DND-41 (cell line): ENCODE data around the gene HEXIM1.

Source experiments
- ATAC-seq: fragments of 200-7000 bp; cut with Tn5 transposase; 3 replicates; pipeline ENCODE4 v1.9.1; 2021; ENCODE audit warnings: low read depth; ENCODE audit not compliant: insufficient read depth
- DNase-seq: peaks from one replicate; pipeline ENCODE4 v3.0.0-alpha.2; 2020
- H2AFZ ChIP-seq: 2 replicates; pipeline ENCODE4 v1.6.0; 2012; ENCODE audit warnings: low read depth, low read length
- H3K27ac ChIP-seq: 2 replicates; pipeline ENCODE4 v1.5.1; 2012; ENCODE audit warnings: low read length, inconsistent platforms
- H3K27me3 ChIP-seq: fragments of 200-600 bp; sonication (generic); 2 replicates; pipeline ENCODE4 v1.6.0; 2012; ENCODE audit warnings: low read length, mild to moderate bottlenecking, inconsistent platforms; ENCODE audit not compliant: insufficient read depth, poor library complexity
- H3K36me3 ChIP-seq: 2 replicates; pipeline ENCODE4 v1.5.1; 2012; ENCODE audit warnings: low read length, inconsistent platforms; ENCODE audit not compliant: insufficient read depth
- H3K4me1 ChIP-seq: 2 replicates; pipeline ENCODE4 v1.5.1; 2012; ENCODE audit warnings: mild to moderate bottlenecking, low read length; ENCODE audit not compliant: insufficient read depth
- H3K4me2 ChIP-seq: 2 replicates; pipeline ENCODE4 v1.6.0; 2012; ENCODE audit warnings: mild to moderate bottlenecking, moderate library complexity, low read length, inconsistent platforms; ENCODE audit not compliant: insufficient read depth
- H3K4me3 ChIP-seq, 2 experiments: fragments of 200-600 bp in 1 of 2; shearing (Covaris generic) in 1 of 2; 2 replicates each; pipeline ENCODE4 v1.5.1; 2012 to 2016; ENCODE audit warnings: inconsistent platforms in 2 of 2, low read length in 2 of 2, mild to moderate bottlenecking in 2 of 2, low read depth in 1 of 2, moderate library complexity in 1 of 2
- H3K79me2 ChIP-seq: 2 replicates; pipeline ENCODE4 v1.6.0; 2012; ENCODE audit warnings: low read length, inconsistent platforms; ENCODE audit not compliant: insufficient read depth
- H3K9ac ChIP-seq: 2 replicates; pipeline ENCODE4 v1.6.0; 2012; ENCODE audit warnings: low read depth, mild to moderate bottlenecking, inconsistent platforms, low read length, moderate library complexity
- H3K9me3 ChIP-seq: 2 replicates; pipeline ENCODE4 v1.5.1; 2012; ENCODE audit warnings: low read length, moderate library complexity, mild to moderate bottlenecking, inconsistent platforms; ENCODE audit not compliant: insufficient read depth, severe bottlenecking
- H4K20me1 ChIP-seq: 2 replicates; pipeline ENCODE4 v1.6.0; 2012; ENCODE audit warnings: low read length; ENCODE audit not compliant: insufficient read depth
- CTCF ChIP-seq: IDR thresholded peaks from 2 replicates; pipeline ENCODE4 v1.5.1; 2012; ENCODE audit warnings: borderline replicate concordance, low read length, moderate library complexity, mild to moderate bottlenecking; ENCODE audit not compliant: poor library complexity, severe bottlenecking; ENCODE audit errors: extremely low read depth
- EZH2 ChIP-seq: IDR thresholded peaks from 3 replicates; pipeline ENCODE4 v1.6.1; 2012; ENCODE audit warnings: borderline replicate concordance, low read depth, mild to moderate bottlenecking, moderate library complexity, low read length, inconsistent platforms; ENCODE audit not compliant: severe bottlenecking

The HEXIM1 gene

DNA sequence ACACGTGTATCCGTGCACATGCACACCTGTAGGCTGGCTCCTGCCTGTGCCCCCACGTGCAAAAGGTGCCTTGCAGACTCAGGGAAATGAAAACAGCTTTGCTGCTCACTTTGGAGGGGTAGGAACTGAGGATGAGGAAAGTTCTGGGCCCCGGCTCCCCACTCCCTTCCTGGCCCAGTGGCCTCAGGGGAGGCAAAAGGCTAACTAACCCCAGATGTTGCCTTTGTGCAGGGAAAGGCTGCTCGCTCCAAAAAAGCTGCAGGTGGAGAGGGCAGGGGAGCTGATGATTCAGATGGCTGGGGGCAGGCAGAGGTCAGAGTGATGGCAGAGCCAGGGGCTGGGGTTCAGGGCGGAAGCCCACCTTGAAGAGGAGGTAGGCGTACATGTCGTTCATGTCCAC is 28.3 kb upstream of the HEXIM1 start:
- Histone ChIP-seq H3K4me1 (no peaks in the 10 kb centered on the region), H3K9ac (no peak overlapping the region), H3K4me3 (no peak overlapping the region), H3K36me3 (no peaks in the 10 kb centered on the region), H3K79me2 (no peaks in the 10 kb centered on the region), H2AFZ (no peak overlapping the region), H3K27ac (no peak overlapping the region), H3K4me2 (no peak overlapping the region), H4K20me1 (no peaks in the 10 kb centered on the region; the same call in 1 of the 2 replicates), H3K27me3 (no peaks in the 10 kb centered on the region), H3K9me3 (no peaks in the 10 kb centered on the region)
- no peak for TF ChIP-seq EZH2
- TF ChIP-seq CTCF = no peak
- ATAC-seq (no peak), DNase-seq (no peak)

- Histone ChIP-seq H3K79me2 (no peaks in the 10 kb centered on the region), H3K4me1 (no peaks in the 10 kb centered on the region), H4K20me1 (no peaks in the 10 kb centered on the region; the same call in 1 of the 2 replicates), H3K27ac (no peak overlapping the region), H3K9me3 (no peaks in the 10 kb centered on the region), H3K9ac (no peak overlapping the region), H3K36me3 (no peaks in the 10 kb centered on the region), H2AFZ (no peak overlapping the region), H3K27me3 (no peaks in the 10 kb centered on the region), H3K4me3 (no peak overlapping the region), H3K4me2 (no peak overlapping the region)
- TF ChIP-seq EZH2 (no peak), CTCF (no peak)
- no peak for DNase-seq
- no peak for ATAC-seq
These were observed 27.7 kb upstream of the HEXIM1 start for GRCh38 chr17:45120558-45120957.

DNA sequence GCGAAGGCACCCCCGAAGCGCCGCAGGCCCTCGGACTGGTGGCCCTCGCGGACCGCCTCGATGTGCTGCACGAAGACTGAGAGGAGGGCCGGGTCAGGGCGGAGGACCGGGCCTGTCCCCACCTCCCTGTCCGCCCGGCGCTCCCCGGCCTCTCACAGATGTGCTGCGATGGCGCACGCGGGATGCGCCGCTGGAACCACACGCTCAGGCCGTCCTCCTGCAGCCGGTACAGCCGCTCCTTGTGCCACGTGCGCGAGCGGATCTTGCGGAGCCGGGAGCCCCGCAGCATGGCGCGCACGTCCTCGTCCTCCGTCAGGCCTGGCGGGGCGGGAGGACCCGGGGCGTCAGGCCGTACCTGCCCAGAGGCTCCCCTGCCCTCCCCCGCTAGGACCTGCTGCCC is 27.2 kb upstream of the HEXIM1 start:
- ATAC-seq (no peak), DNase-seq (no peak)
- Histone ChIP-seq H3K9me3 (no peaks in the 10 kb centered on the region), H3K4me1 (no peaks in the 10 kb centered on the region), H3K27me3 (no peaks in the 10 kb centered on the region), H3K9ac (no peak overlapping the region), H4K20me1 (no peaks in the 10 kb centered on the region; the same call in 1 of the 2 replicates), H3K27ac (no peak overlapping the region), H3K36me3 (no peaks in the 10 kb centered on the region), H3K4me3 (no peak overlapping the region), H2AFZ (no peak overlapping the region), H3K79me2 (no peaks in the 10 kb centered on the region), H3K4me2 (no peak overlapping the region)
- no peak for TF ChIP-seq CTCF
- TF ChIP-seq EZH2 = no peak

DNA sequence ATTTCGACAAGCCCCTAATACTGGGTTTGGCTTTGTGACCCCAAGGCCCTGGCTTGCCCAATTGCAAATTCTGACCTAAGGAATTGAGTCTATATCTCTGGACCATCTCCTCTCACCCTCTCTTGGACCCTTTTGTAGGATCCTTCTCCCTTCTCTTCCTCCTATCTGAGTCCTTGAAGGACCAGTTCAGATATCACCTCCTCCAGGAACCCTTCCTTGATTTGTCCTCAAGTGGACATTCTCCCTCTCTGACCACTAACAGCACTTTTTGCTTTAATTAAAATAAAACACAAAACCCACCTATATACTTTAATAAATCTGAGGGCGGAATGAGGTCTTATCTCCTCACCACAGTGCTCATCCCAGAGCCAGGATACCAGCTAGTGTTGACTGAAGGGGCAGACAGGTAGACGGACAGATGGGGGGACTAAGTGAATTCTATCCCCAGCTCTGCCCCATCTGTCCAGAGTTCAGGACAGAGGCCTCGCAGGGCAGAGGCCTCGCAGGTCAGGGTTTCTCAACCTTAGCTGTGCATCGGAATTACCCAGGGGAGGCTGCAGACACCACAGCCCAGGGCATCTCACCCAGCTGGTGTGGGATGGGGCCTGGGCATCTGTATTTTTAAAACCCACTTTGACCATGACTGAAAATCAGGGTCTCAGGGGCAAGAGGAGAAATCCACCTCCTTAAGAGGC is 25.1 kb upstream of the HEXIM1 start:
- Histone ChIP-seq H3K9ac (no peak overlapping the region), H3K4me2 (no peak overlapping the region), H3K27me3 (no peaks in the 10 kb centered on the region), H3K9me3 (no peaks in the 10 kb centered on the region), H2AFZ (no peak overlapping the region), H4K20me1 (no peaks in the 10 kb centered on the region), H3K4me1 (no peaks in the 10 kb centered on the region), H3K4me3 (no peak overlapping the region), H3K27ac (no peak overlapping the region), H3K79me2 (no peaks in the 10 kb centered on the region), H3K36me3 (no peaks in the 10 kb centered on the region)
- TF ChIP-seq EZH2 = no peak
- no peak for TF ChIP-seq CTCF
- DNase-seq (no peak), ATAC-seq (no peak)
